ENCODE results near the gene SIDT2. TPM values are rescaled to one million over a fixed set of nuclear protein-coding genes. Genes with fewer than 3 reads are reported as not detected.

SIDT2 gene
- total RNA-seq, 1 experiment from 2014 or later, result 27.6 TPM

DNA sequence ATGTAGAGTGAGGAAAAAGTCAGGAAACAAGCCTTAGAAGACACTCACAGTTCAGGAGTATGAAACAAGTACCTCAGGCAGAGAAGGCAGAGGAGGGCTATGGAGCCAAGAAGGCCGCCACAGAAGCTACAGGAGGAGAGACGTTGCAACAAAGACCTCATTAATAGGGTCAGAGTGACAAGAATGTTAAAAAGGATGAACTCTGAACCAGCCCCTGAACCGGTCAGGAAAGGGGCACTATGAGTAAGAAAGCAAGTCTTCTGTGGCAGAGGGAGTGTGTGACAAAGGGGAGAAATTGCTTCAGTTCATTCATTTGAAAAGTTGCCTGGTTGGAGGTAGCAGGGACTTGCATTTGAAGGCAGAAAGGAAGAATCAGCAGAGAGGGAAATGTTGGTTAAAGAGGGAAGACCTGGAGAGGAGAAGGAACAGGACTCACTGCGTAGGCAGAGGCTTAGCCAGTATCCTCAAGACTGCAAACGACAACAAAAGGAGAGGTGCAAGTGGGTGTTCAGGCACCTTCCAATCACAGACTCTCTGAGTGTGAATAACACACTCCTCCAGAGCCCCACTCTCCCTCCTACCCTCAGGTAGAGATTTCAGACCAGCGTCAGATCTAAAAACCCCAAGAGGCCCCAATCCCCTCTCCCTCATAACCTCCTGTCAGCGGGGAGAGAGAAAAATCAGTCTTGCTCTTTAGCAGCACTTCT, 36.0 kb downstream of the SIDT2 start:
- TF ChIP-seq, protein P1, sequence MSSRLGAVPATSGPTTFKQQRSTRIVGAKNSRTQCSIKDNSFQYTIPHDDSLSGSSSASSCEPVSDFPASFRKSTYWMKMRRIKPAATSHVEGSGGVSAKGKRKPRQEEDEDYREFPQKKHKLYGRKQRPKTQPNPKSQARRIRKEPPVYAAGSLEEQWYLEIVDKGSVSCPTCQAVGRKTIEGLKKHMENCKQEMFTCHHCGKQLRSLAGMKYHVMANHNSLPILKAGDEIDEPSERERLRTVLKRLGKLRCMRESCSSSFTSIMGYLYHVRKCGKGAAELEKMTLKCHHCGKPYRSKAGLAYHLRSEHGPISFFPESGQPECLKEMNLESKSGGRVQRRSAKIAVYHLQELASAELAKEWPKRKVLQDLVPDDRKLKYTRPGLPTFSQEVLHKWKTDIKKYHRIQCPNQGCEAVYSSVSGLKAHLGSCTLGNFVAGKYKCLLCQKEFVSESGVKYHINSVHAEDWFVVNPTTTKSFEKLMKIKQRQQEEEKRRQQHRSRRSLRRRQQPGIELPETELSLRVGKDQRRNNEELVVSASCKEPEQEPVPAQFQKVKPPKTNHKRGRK (CRISPR knock-in tag; IDR thresholded peaks at IDR 0.05; ENCODE audit: borderline replicate concordance), result no peak
- TF ChIP-seq, protein P2, sequence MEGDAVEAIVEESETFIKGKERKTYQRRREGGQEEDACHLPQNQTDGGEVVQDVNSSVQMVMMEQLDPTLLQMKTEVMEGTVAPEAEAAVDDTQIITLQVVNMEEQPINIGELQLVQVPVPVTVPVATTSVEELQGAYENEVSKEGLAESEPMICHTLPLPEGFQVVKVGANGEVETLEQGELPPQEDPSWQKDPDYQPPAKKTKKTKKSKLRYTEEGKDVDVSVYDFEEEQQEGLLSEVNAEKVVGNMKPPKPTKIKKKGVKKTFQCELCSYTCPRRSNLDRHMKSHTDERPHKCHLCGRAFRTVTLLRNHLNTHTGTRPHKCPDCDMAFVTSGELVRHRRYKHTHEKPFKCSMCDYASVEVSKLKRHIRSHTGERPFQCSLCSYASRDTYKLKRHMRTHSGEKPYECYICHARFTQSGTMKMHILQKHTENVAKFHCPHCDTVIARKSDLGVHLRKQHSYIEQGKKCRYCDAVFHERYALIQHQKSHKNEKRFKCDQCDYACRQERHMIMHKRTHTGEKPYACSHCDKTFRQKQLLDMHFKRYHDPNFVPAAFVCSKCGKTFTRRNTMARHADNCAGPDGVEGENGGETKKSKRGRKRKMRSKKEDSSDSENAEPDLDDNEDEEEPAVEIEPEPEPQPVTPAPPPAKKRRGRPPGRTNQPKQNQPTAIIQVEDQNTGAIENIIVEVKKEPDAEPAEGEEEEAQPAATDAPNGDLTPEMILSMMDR (IDR thresholded peaks at IDR 0.05), result no peak
- TF ChIP-seq JUN (CRISPR knock-in tag; IDR thresholded peaks at IDR 0.05) (no peak), KAT7 (CRISPR knock-in tag; IDR thresholded peaks at IDR 0.05; ENCODE audit: borderline replicate concordance) (no peak), ZBTB21 (CRISPR knock-in tag; IDR thresholded peaks at IDR 0.05; ENCODE audit: borderline replicate concordance) (no peak), PRRX2 (CRISPR knock-in tag; IDR thresholded peaks at IDR 0.05) (no peak), JAZF1 (CRISPR knock-in tag; IDR thresholded peaks at IDR 0.05) (no peak), IRF2 (CRISPR knock-in tag; IDR thresholded peaks at IDR 0.05; ENCODE audit: borderline replicate concordance, low read depth) (no peak), NR2C2 (CRISPR knock-in tag; IDR thresholded peaks at IDR 0.05) (no peak)
- TF ChIP-seq, protein P3, sequence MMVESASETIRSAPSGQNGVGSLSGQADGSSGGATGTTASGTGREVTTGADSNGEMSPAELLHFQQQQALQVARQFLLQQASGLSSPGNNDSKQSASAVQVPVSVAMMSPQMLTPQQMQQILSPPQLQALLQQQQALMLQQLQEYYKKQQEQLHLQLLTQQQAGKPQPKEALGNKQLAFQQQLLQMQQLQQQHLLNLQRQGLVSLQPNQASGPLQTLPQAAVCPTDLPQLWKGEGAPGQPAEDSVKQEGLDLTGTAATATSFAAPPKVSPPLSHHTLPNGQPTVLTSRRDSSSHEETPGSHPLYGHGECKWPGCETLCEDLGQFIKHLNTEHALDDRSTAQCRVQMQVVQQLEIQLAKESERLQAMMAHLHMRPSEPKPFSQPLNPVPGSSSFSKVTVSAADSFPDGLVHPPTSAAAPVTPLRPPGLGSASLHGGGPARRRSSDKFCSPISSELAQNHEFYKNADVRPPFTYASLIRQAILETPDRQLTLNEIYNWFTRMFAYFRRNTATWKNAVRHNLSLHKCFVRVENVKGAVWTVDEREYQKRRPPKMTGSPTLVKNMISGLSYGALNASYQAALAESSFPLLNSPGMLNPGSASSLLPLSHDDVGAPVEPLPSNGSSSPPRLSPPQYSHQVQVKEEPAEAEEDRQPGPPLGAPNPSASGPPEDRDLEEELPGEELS (CRISPR knock-in tag; IDR thresholded peaks at IDR 0.05), result no peak
- TF ChIP-seq, protein P4, sequence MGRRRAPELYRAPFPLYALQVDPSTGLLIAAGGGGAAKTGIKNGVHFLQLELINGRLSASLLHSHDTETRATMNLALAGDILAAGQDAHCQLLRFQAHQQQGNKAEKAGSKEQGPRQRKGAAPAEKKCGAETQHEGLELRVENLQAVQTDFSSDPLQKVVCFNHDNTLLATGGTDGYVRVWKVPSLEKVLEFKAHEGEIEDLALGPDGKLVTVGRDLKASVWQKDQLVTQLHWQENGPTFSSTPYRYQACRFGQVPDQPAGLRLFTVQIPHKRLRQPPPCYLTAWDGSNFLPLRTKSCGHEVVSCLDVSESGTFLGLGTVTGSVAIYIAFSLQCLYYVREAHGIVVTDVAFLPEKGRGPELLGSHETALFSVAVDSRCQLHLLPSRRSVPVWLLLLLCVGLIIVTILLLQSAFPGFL (CRISPR knock-in tag; IDR thresholded peaks at IDR 0.05; ENCODE audit: borderline replicate concordance), result no peak
- TF ChIP-seq, protein P5, sequence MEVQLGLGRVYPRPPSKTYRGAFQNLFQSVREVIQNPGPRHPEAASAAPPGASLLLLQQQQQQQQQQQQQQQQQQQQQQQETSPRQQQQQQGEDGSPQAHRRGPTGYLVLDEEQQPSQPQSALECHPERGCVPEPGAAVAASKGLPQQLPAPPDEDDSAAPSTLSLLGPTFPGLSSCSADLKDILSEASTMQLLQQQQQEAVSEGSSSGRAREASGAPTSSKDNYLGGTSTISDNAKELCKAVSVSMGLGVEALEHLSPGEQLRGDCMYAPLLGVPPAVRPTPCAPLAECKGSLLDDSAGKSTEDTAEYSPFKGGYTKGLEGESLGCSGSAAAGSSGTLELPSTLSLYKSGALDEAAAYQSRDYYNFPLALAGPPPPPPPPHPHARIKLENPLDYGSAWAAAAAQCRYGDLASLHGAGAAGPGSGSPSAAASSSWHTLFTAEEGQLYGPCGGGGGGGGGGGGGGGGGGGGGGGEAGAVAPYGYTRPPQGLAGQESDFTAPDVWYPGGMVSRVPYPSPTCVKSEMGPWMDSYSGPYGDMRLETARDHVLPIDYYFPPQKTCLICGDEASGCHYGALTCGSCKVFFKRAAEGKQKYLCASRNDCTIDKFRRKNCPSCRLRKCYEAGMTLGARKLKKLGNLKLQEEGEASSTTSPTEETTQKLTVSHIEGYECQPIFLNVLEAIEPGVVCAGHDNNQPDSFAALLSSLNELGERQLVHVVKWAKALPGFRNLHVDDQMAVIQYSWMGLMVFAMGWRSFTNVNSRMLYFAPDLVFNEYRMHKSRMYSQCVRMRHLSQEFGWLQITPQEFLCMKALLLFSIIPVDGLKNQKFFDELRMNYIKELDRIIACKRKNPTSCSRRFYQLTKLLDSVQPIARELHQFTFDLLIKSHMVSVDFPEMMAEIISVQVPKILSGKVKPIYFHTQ (CRISPR knock-in tag; IDR thresholded peaks at IDR 0.05), result no peak
- TF ChIP-seq, protein P6, sequence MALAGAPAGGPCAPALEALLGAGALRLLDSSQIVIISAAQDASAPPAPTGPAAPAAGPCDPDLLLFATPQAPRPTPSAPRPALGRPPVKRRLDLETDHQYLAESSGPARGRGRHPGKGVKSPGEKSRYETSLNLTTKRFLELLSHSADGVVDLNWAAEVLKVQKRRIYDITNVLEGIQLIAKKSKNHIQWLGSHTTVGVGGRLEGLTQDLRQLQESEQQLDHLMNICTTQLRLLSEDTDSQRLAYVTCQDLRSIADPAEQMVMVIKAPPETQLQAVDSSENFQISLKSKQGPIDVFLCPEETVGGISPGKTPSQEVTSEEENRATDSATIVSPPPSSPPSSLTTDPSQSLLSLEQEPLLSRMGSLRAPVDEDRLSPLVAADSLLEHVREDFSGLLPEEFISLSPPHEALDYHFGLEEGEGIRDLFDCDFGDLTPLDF (CRISPR knock-in tag; IDR thresholded peaks at IDR 0.05), result no peak
- TF ChIP-seq, protein P7, sequence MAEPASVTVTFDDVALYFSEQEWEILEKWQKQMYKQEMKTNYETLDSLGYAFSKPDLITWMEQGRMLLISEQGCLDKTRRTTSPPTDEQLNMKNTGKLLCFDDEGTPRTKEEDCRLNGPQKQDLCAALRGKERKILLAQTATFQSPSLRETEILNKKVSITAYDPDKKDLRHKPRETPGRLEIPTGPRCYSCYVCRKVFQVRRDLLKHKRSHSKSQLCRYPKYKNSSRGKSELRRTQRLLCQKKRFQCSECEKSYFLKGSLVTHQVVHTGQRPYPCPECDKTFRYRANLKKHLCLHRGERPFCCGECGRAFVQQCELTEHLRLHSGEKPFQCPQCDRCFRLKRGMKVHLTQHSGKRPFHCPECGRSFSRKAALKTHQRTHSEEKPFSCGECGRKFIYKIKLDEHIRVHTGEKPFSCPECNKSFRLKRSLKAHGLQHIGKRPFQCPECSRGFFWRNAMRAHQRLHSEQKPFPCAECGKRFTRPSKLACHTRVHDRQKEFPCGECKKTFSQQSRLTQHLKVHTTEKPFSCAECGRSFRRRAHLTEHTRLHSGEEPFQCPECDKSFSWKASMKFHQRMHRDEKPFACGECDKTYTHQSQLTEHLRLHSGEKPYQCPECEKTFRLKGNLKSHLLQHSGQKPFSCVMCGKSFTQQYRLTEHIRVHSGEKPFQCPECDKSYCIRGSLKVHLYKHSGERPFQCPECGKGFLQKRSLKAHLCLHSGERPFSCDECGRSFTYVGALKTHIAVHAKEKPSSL (CRISPR knock-in tag; conservative IDR thresholded peaks at IDR 0.05), result no peak
- TF ChIP-seq, protein P8, sequence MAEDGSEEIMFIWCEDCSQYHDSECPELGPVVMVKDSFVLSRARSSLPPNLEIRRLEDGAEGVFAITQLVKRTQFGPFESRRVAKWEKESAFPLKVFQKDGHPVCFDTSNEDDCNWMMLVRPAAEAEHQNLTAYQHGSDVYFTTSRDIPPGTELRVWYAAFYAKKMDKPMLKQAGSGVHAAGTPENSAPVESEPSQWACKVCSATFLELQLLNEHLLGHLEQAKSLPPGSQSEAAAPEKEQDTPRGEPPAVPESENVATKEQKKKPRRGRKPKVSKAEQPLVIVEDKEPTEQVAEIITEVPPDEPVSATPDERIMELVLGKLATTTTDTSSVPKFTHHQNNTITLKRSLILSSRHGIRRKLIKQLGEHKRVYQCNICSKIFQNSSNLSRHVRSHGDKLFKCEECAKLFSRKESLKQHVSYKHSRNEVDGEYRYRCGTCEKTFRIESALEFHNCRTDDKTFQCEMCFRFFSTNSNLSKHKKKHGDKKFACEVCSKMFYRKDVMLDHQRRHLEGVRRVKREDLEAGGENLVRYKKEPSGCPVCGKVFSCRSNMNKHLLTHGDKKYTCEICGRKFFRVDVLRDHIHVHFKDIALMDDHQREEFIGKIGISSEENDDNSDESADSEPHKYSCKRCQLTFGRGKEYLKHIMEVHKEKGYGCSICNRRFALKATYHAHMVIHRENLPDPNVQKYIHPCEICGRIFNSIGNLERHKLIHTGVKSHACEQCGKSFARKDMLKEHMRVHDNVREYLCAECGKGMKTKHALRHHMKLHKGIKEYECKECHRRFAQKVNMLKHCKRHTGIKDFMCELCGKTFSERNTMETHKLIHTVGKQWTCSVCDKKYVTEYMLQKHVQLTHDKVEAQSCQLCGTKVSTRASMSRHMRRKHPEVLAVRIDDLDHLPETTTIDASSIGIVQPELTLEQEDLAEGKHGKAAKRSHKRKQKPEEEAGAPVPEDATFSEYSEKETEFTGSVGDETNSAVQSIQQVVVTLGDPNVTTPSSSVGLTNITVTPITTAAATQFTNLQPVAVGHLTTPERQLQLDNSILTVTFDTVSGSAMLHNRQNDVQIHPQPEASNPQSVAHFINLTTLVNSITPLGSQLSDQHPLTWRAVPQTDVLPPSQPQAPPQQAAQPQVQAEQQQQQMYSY (CRISPR knock-in tag; IDR thresholded peaks at IDR 0.05), result no peak
- TF ChIP-seq, protein P9, sequence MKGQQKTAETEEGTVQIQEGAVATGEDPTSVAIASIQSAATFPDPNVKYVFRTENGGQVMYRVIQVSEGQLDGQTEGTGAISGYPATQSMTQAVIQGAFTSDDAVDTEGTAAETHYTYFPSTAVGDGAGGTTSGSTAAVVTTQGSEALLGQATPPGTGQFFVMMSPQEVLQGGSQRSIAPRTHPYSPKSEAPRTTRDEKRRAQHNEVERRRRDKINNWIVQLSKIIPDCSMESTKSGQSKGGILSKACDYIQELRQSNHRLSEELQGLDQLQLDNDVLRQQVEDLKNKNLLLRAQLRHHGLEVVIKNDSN (CRISPR knock-in tag; IDR thresholded peaks at IDR 0.05), result no peak
- Mint-ChIP-seq H3K4me1 (no peaks in the 10 kb centered on the region), H3K27me3 (ENCODE audit: low read depth) (no peaks in the 10 kb centered on the region), H3K36me3 (peaks cover 14% of the 10 kb centered on the region), H3K9me3 (no peaks in the 10 kb centered on the region), H3K27ac (no peak overlapping the region), H3K4me3 (no peak overlapping the region)
- POLR2A ChIA-PET, result no interaction called here
- CTCF ChIA-PET, result interaction anchor here (0.5 to 0.7 kb wide), 2 partner anchors 11 to 121 kb away, joined by 3 read pairs; no protein-coding TSS in a partner anchor
- ATAC-seq (no peak), DNase-seq (ENCODE audit: low spot score) (no peak)

Data from WTC11 (cell line).